Measurements from ENCODE around the gene CAMTA1.

Gene CAMTA1

DNA sequence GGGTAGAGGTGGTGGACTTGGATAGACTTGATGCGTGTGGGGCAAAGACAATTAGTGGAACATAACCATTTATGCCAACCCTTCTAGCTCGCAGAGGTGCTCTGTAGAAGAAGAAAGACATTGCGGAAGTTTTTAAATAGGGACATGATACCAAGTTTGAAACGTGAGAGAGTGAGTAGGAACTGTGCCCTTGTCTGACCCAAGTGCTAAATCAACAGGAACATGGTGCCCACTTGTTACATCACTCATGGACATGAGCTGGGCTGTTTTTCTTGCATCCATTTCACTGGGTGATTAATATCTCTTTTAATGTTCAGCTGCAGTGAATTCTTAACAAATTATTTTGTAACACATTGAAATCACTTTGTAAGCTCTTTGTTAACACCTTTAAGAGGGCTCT is 577.7 kb downstream of the CAMTA1 start:
- no peak overlapping the region for H3K4me3 ChIP-seq (ENCODE audit: low read depth, low read length)
- DNase-seq (ENCODE audit: low read depth): no peak
- no peak for TF ChIP-seq CTCF (conservative IDR thresholded peaks at IDR 0.05; ENCODE audit: low read depth, low read length)

GRCh38 chr1:7363450-7363849 is 578.2 kb downstream of the CAMTA1 start:
- TF ChIP-seq CTCF (conservative IDR thresholded peaks at IDR 0.05; ENCODE audit: low read depth, low read length): no peak
- H3K4me3 ChIP-seq (ENCODE audit: low read depth, low read length): no peak overlapping the region
- DNase-seq (ENCODE audit: low read depth): no peak

DNA sequence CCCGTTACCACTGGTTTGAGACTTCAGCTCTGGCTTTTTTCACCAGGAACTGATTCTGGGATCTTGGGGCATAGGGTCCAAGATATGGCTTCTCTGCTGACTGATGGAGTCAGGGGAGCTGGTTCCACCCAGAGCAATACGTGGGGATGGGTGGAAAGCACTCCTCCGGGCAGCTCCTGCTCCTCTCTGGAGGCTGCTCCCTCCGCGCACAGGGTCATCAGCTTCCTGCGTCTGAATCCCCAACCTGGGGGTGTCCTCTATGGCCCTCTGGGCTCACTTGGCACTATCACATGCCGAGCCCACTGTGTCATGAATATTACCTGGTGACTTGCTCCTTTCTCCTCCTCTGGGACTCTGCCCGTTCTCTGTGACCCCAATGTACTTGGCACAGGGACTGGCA is 580.5 kb downstream of the CAMTA1 start:
- TF ChIP-seq CTCF (conservative IDR thresholded peaks at IDR 0.05; ENCODE audit: low read depth, low read length): no peak
- DNase-seq (ENCODE audit: low read depth): no peak
- no peak overlapping the region for H3K4me3 ChIP-seq (ENCODE audit: low read depth, low read length)

DNA sequence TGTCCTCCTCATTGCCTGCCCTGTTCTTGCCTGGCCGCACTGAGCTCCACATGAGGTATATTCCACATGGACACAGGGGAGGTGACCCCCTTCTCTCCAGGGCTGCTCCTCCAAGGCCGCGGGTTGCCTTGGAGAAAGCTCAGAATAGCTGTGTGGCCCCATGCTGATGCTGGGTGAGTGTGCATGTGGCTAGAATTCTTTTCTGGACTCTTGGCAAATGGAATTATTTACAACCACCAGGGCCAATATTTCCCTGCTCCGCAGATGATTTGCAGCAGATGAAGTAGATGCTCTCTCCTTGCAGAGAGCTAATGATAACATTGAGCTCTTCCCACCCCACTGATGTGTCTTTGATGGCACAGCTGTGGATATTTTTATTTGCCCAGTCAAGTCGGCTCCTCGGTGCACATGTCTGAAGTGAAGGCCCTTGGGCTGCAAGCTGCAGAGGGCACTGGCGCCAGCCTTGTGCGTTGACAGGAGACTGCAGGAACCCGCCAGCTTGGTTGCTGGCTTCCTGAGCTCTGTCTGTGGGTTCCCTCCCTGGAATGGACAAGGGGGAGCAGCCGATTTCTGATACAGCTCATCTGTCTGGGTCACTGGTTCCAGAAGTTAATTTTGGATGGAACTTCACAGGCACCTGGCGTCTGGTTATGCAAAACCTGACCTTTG is 581.2 kb downstream of the CAMTA1 start:
- TF ChIP-seq CTCF (conservative IDR thresholded peaks at IDR 0.05; ENCODE audit: low read depth, low read length): no peak
- DNase-seq (ENCODE audit: low read depth): peak; percentile 67
- no peak overlapping the region for H3K4me3 ChIP-seq (ENCODE audit: low read depth, low read length)

DNA sequence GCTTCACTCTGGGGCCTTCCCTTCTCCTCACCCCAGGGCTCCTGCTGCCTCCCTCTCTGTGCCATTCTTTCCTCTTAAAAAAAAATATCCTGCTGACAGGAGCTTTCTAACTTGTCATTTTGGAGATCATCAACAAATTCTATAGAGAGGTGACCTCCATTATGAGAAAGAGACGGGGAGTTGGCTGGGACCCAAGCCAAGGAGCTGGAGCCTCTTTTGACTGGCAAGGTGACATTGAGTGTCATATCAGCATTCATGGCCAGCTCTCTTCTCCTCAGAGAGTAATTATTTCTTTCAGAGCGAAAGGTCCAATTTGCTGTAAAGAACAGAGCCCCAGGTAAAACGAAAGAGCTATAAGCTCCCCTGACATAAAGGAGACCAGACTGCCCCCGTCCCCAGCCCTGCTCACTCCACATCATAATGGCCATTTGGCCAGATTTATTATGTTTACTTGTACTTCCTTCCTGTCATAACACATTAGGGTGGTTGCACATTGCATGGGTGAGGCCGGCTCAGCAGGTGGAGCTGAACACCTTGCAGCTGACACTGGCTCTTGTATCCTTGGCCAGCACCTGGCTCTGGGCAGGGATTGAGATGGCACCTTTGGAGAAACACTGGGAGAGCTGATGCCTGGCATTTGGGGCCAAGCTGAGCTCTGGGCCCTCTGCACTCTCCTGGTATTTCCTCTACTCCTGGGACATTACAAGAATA is 581.9 kb downstream of the CAMTA1 start:
- no peak overlapping the region for H3K4me3 ChIP-seq (ENCODE audit: low read depth, low read length)
- no peak for TF ChIP-seq CTCF (conservative IDR thresholded peaks at IDR 0.05; ENCODE audit: low read depth, low read length)
- no peak for DNase-seq (ENCODE audit: low read depth)

DNA sequence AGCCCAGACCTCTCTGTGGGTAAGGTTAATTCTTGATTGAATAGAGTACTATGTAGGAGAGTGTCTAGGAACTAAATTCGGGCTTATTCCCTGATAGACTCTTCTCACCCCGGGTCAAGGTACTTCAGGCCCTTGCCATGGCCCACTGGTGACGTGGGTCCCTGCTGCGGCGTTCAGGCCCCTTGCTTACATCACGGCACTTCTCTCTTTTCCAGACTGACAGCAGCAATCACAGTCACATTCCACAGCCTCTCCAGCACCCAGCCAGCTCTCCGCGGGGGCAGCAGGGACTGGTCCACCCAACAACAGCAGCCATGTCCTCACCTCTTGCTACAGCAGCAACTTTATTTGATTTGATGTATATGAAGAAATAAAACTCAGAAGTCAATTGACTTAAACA is 584.6 kb downstream of the CAMTA1 start:
- DNase-seq (ENCODE audit: low read depth): no peak
- no peak overlapping the region for H3K4me3 ChIP-seq (ENCODE audit: low read depth, low read length)
- no peak for TF ChIP-seq CTCF (conservative IDR thresholded peaks at IDR 0.05; ENCODE audit: low read depth, low read length)

GRCh38 chr1:7371926-7372325 is 586.7 kb downstream of the CAMTA1 start:
- DNase-seq (ENCODE audit: low read depth): no peak
- no peak for TF ChIP-seq CTCF (conservative IDR thresholded peaks at IDR 0.05; ENCODE audit: low read depth, low read length)

More at GRCh38 chr1:7371926-7372325, 586.7 kb downstream of the CAMTA1 start:
- H3K4me3 ChIP-seq (ENCODE audit: low read depth, low read length): no peak overlapping the region

Measured in choroid plexus epithelial cell (primary cell).